Progenitor cell of endocrine pancreas (in vitro differentiated cells): ENCODE data around the gene TADA2A. TPM values are rescaled to one million over a fixed set of nuclear protein-coding genes. Genes with fewer than 3 reads are reported as not detected.
"Not testable (repeated sequence)": the region's sequence is repeated elsewhere in the genome, so short reads cannot be mapped to it uniquely, and the experiment has no call there.

ENCODE experiments used
- DNase-seq: peaks from one replicate; pipeline ENCODE4 v3.0.0; 2021; ENCODE audit warnings: low spot score; ENCODE audit not compliant: unreplicated experiment
- H3K27ac Mint-ChIP-seq: 2 replicates; pipeline ENCODE4 v1.8.0; 2021; ENCODE audit warnings: mild to moderate bottlenecking, moderate library complexity, mixed read lengths
- H3K27me3 Mint-ChIP-seq: 2 replicates; pipeline ENCODE4 v1.8.0; 2021; ENCODE audit warnings: mixed read lengths
- H3K36me3 Mint-ChIP-seq: 2 replicates; pipeline ENCODE4 v1.8.0; 2022; ENCODE audit warnings: mixed read lengths; ENCODE audit not compliant: insufficient read depth
- H3K4me1 Mint-ChIP-seq: 2 replicates; pipeline ENCODE4 v1.8.0; 2021; ENCODE audit warnings: low read depth, mixed read lengths
- H3K4me3 Mint-ChIP-seq: 2 replicates; pipeline ENCODE4 v1.8.0; 2021; ENCODE audit warnings: low read depth, mild to moderate bottlenecking, moderate library complexity, mixed read lengths
- H3K9me3 Mint-ChIP-seq: 2 replicates; pipeline ENCODE4 v1.8.0; 2021; ENCODE audit warnings: low read depth, mixed read lengths
- CTCF ChIP-seq: fragments of 200-600 bp; sonication (generic); IDR thresholded peaks from one replicate; pipeline ENCODE4 v1.5.0; 2021; ENCODE audit warnings: antibody characterized with exemption, mild to moderate bottlenecking; ENCODE audit not compliant: unreplicated experiment
- total RNA-seq: library from RNA; stranded (reverse); gene quantifications from 2 replicates; pipeline ENCODE4 v1.2.1, GENCODE V29; 2021

The TADA2A gene
- total RNA-seq, 1 donor from 2014 or later = 31.5 TPM

GRCh38 chr17:37399265-37399803 is 7.4 kb upstream of the TADA2A start:
- no peak for DNase-seq
- no peaks in the 10 kb centered on the region for H3K27me3 Mint-ChIP-seq
- H3K36me3 Mint-ChIP-seq = peaks cover 1% of the 10 kb centered on the region
- no peaks in the 10 kb centered on the region for H3K9me3 Mint-ChIP-seq
- H3K4me1 Mint-ChIP-seq = no peaks in the 10 kb centered on the region
- TF ChIP-seq CTCF = no peak
- no peak overlapping the region for H3K4me3 Mint-ChIP-seq
- no peak overlapping the region for H3K27ac Mint-ChIP-seq

GRCh38 chr17:37400505-37400904 is 6.2 kb upstream of the TADA2A start:
- TF ChIP-seq CTCF = no peak
- H3K27ac Mint-ChIP-seq = no peak overlapping the region
- H3K27me3 Mint-ChIP-seq = no peaks in the 10 kb centered on the region
- H3K4me3 Mint-ChIP-seq = no peak overlapping the region
- peaks cover 1% of the 10 kb centered on the region for H3K36me3 Mint-ChIP-seq
- H3K9me3 Mint-ChIP-seq = no peaks in the 10 kb centered on the region
- H3K4me1 Mint-ChIP-seq = peaks cover 6% of the 10 kb centered on the region
- no peak for DNase-seq

- H3K36me3 Mint-ChIP-seq, DNase-seq, H3K27ac Mint-ChIP-seq, H3K27me3 Mint-ChIP-seq, H3K9me3 Mint-ChIP-seq: not testable (repeated sequence)
- Mint-ChIP-seq H3K4me1 (peaks cover 11% of the 10 kb centered on the region), H3K4me3 (peak overlapping the region; percentile 98)
These were observed 1.2 kb upstream of the TADA2A start for GRCh38 chr17:37405522-37405921.

- no peaks in the 10 kb centered on the region for H3K9me3 Mint-ChIP-seq
- H3K36me3 Mint-ChIP-seq = peaks cover 6% of the 10 kb centered on the region
- H3K27ac Mint-ChIP-seq = peak overlapping the region; percentile 90
- H3K4me1 Mint-ChIP-seq = peaks cover 11% of the 10 kb centered on the region
- H3K27me3 Mint-ChIP-seq = no peaks in the 10 kb centered on the region
- no peak for DNase-seq
- TF ChIP-seq CTCF = no peak
- peak overlapping the region; percentile 98 for H3K4me3 Mint-ChIP-seq
These were observed 591 bp upstream of the TADA2A start for GRCh38 chr17:37405955-37406634.

GRCh38 chr17:37408145-37408479 is 1.4 kb downstream of the TADA2A start:
- peak overlapping the region; percentile 86 for H3K4me3 Mint-ChIP-seq
- H3K9me3 Mint-ChIP-seq, H3K27ac Mint-ChIP-seq, H3K27me3 Mint-ChIP-seq, DNase-seq, H3K36me3 Mint-ChIP-seq: not testable (repeated sequence)
- H3K4me1 Mint-ChIP-seq = peaks cover 11% of the 10 kb centered on the region

GRCh38 chr17:37410357-37410756 is 3.7 kb downstream of the TADA2A start:
- no peak for TF ChIP-seq CTCF
- Mint-ChIP-seq H3K27me3 (no peaks in the 10 kb centered on the region), H3K36me3 (peaks cover 18% of the 10 kb centered on the region), H3K27ac (no peak overlapping the region), H3K4me1 (peaks cover 6% of the 10 kb centered on the region), H3K4me3 (no peak overlapping the region), H3K9me3 (no peaks in the 10 kb centered on the region)
- DNase-seq = no peak
